ENCODE results near the gene TPCN1. TPM values are rescaled to one million over a fixed set of nuclear protein-coding genes. Genes with fewer than 3 reads are reported as not detected.
A peak's percentile ranks its signal among the peaks of the same experiment; 100 is the strongest.

Gene TPCN1
- total RNA-seq, 3 donors from 2014 or later (not counting 1 experiment from before 2014, with no cell fraction given): 7.2 to 21.4 (median 10.7) TPM

- Histone ChIP-seq H3K27me3 (ENCODE audit: control insufficient read depth, insufficient read depth, low read length) (no peaks in the 10 kb centered on the region), H3K9me3 (ENCODE audit: control insufficient read depth, insufficient read depth, low read length) (no peaks in the 10 kb centered on the region), H3K4me1 (ENCODE audit: control insufficient read depth, insufficient read depth, low read length) (peaks cover 30% of the 10 kb centered on the region), H3K27ac (ENCODE audit: low read length) (no peak overlapping the region), H3K36me3 (ENCODE audit: control insufficient read depth, insufficient read depth, low read length) (peaks cover 14% of the 10 kb centered on the region), H3K4me3 (ENCODE audit: low read length) (no peak overlapping the region)
- 93% methylated on average over 3 of the region's 5 CpGs for WGBS (ENCODE audit: insufficient coverage)
- Mint-ChIP-seq H3K4me1 (peaks cover 18 to 48% of the 10 kb centered on the region in 2 donors), H3K36me3 (no peaks in the 10 kb centered on the region), H3K27ac (no peak overlapping the region), H3K27me3 (ENCODE audit: low read depth in 2 of 2) (no peaks in the 10 kb centered on the region), H3K9me3 (no peaks in the 10 kb centered on the region), H3K4me3 (peak overlapping the region; percentile 93)
- DNase-seq: no peak
- TF ChIP-seq CTCF (IDR thresholded peaks at IDR 0.05): no peak
- ATAC-seq: no peak
- intact Hi-C loops (cut with micrococcal nuclease): loop anchor here (10.0 kb wide), 1 partner anchor 139 kb away; no protein-coding TSS in a partner anchor
Observed at GRCh38 chr12:113333418-113333750, 112.1 kb downstream of the TPCN1 start.

- peaks cover 18 to 46% of the 10 kb centered on the region in 2 donors for H3K4me1 Mint-ChIP-seq
- Histone ChIP-seq H3K36me3 (ENCODE audit: control insufficient read depth, insufficient read depth, low read length) (peaks cover 14% of the 10 kb centered on the region), H3K4me1 (ENCODE audit: control insufficient read depth, insufficient read depth, low read length) (peaks cover 30% of the 10 kb centered on the region), H3K4me3 (ENCODE audit: low read length) (peak overlapping the region; percentile 83), H3K27ac (ENCODE audit: low read length) (no peak overlapping the region), H3K27me3 (ENCODE audit: control insufficient read depth, insufficient read depth, low read length) (no peaks in the 10 kb centered on the region), H3K9me3 (ENCODE audit: control insufficient read depth, insufficient read depth, low read length) (no peaks in the 10 kb centered on the region)
- ATAC-seq (peak in 2 of 3 donors; percentile 5 to 7), DNase-seq (peak in 1 of 2 donors; percentile 49)
- no peaks in the 10 kb centered on the region for H3K27me3 Mint-ChIP-seq (ENCODE audit: low read depth in 2 of 2)
- intact Hi-C loops (cut with micrococcal nuclease): loop anchor here (10.0 kb wide), 1 partner anchor 139 kb away; no protein-coding TSS in a partner anchor
- no peak for TF ChIP-seq CTCF (IDR thresholded peaks at IDR 0.05)
- H3K36me3 Mint-ChIP-seq: no peaks in the 10 kb centered on the region
- H3K9me3 Mint-ChIP-seq: no peaks in the 10 kb centered on the region
- peak overlapping the region; percentile 57 to 74 for H3K27ac Mint-ChIP-seq
- H3K4me3 Mint-ChIP-seq: peak overlapping the region; percentile 93
- 25% methylated on average over 25 of the region's 27 CpGs for WGBS (ENCODE audit: insufficient coverage)
Observed at GRCh38 chr12:113333877-113334785, 112.9 kb downstream of the TPCN1 start.

GRCh38 chr12:113334786-113335539 lies 113.7 kb downstream of the TPCN1 start, which contains the start of gene SLC8B1:
Gene SLC8B1 (minus strand): TSS chr12:113335109. CDS start chr12:113332878, 2,231 bp downstream.
- under 1% methylated on average over 61 of the region's 62 CpGs for WGBS (ENCODE audit: insufficient coverage)
- H3K4me3 ChIP-seq (ENCODE audit: low read length): peak within 1 kb of the TSS; percentile 83
- ATAC-seq: peak; percentile 99 to 100 (median 100)
- peak; percentile 84 to 86 for DNase-seq
- Mint-ChIP-seq H3K27ac (peak within 1 kb of the TSS; percentile 57 to 74), H3K4me3 (peak within 1 kb of the TSS; percentile 93), H3K27me3 (ENCODE audit: low read depth in 2 of 2) (no peaks in the 10 kb centered on the region), H3K36me3 (no peaks in the 10 kb centered on the region), H3K4me1 (peaks cover 18 to 40% of the 10 kb centered on the region in 2 donors), H3K9me3 (no peaks in the 10 kb centered on the region)
- H3K27ac ChIP-seq (ENCODE audit: low read length): peak within 1 kb of the TSS; percentile 27
- no peaks in the 10 kb centered on the region for H3K9me3 ChIP-seq (ENCODE audit: control insufficient read depth, insufficient read depth, low read length)
- intact Hi-C loops (cut with micrococcal nuclease): loop anchor here (1.0 to 10.0 kb wide), 3 partner anchors 23 to 140 kb away; partner anchors contain the start of genes PLBD2 and TPCN1
- H3K4me1 ChIP-seq (ENCODE audit: control insufficient read depth, insufficient read depth, low read length): peaks cover 30% of the 10 kb centered on the region
- H3K36me3 ChIP-seq (ENCODE audit: control insufficient read depth, insufficient read depth, low read length): peaks cover 12% of the 10 kb centered on the region
- TF ChIP-seq CTCF (IDR thresholded peaks at IDR 0.05): no peak
- no peaks in the 10 kb centered on the region for H3K27me3 ChIP-seq (ENCODE audit: control insufficient read depth, insufficient read depth, low read length)

Data from natural killer cell (primary cell).